NCI-H1048 (cell line): Measurements from ENCODE around the gene C1RL.

ENCODE experiments used
- DNase-seq: peaks from one replicate; lab custom pipeline; 2025; lab: John Stamatoyannopoulos, UW

C1RL gene

GRCh38 chr12:7136676-7137075 is 27.7 kb upstream of the C1RL start:
- DNase-seq = no peak

DNA sequence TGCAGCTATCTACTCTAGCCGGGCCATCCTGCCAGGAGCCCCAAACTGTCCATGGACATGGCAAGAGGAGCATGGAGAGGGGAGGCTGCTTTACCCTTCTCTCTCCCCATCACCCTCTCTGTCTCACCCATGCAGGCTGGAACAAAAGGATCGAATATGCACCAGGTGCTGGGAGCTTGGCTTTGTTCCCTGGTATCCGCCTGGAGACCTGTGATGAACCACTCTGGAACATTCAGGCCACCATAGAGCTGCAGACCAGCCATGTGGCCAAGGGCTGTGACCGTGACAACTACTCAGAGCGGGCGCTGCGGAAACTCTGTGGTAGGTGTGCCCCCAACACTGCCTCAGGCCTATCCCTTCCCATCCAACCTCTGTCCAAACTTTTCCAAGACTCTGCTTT is 27.1 kb upstream of the C1RL start:
- DNase-seq = no peak

GRCh38 chr12:7134396-7135166 is 25.6 kb upstream of the C1RL start:
- DNase-seq = no peak

GRCh38 chr12:7131502-7131866 is 22.5 kb upstream of the C1RL start:
- DNase-seq = no peak

- no peak for DNase-seq
These were observed 21.9 kb upstream of the C1RL start for GRCh38 chr12:7130701-7131501.

- DNase-seq = peak; percentile 64
These were observed 21.1 kb upstream of the C1RL start, which contains the start of gene CLSTN3 for GRCh38 chr12:7129872-7130691. Gene CLSTN3 (plus strand): TSS chr12:7130371. CDS start chr12:7130649, 278 bp downstream.

DNA sequence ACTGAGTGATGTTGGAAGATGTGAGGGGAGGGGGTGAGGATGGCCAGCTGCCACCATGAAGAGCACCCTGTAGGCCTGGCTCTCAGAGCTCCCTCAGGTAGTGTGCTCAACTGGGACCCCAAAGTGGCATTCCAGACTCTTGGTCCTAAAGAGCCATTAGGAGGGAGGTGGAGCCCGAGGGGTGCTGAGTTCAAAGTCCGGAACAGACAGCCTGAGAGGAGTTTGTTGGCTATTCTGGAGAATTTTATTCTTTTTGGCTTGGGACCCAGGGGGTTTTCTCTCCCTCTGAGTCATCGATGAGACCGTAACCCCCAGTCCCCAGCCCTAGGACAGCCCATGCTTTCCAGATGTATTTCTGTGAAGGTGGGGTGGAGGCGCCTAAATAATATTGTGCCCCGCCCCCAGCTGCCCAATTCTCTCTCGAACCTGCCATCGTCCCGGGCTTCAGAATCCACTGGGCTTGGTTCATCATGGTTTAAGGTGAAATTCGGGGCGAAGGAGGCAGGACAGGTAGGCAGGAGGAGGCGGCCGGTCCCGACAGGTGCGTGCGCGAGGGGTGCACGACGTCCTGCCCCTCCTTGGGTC is 20.4 kb upstream of the C1RL start:
- no peak for DNase-seq

DNA sequence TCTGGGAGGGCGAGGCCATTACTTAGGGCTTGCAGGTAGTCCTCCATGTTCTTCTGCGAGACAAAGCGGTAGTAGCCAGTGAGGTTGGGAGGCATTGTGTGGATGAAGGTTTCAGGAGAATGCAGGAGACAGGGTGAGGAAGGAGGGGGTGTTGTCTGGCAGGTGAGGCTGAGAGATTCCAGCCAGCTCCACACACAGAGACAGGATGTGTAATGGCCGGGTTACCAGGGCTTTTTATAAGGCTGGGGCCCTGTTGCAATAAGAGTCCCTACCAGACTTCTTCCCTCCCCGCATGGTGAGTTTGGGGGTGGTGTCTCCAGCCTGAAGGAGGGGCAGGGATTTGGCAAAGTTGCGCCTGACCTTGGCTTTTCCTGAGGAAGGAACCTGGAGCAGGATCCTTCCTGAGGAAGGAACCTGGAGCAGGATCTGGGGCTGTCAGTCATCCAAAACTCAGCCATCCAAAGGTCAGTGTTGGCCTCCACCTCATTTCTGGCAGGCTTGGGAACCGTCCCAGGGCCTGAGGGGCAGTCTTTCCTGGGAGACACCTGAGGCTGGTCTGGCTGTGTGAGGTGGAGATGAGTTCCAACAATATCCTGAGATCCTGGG is 19.8 kb upstream of the C1RL start, which contains the start of gene RBP5:
RBP5 (minus strand) TSS at position 209 of the 606 bp plus-strand sequence; CDS start at position 95, 114 bp downstream.
- DNase-seq = no peak

DNA sequence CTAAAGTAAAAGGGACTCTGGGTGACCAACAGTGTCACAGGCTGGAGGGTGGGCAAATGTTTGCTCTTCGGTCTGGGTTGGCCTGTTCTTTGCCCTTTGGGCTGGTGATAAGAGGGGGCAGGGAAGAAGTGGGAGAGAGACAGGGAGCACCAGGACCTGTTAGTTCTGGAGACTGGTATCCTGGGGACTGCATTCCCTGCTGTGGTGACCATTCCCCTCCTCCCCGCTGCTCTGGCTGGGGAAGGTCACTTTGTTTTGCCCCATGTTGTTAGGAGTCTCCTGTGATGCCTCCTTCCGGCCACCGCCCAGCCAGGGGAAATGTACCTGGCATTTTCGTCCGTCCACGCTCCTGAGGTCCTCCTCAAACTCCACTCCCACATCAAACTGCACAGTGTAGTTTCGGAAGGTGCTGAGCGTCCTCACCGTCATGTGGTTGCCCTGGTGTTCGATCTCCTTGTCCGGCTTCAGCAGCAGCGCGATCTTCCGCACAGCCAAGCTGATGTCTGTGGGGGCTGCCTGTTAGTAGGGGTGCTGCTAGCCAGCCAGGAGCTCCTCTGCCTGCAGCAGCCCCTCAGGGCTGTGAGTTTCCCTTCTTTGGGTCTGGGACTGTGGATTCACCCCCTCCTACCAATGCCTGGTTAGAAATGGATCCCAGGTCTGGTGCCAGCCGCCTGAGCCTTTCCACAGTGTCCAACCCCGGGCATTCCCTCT is 19.1 kb upstream of the C1RL start:
- DNase-seq = no peak

DNA sequence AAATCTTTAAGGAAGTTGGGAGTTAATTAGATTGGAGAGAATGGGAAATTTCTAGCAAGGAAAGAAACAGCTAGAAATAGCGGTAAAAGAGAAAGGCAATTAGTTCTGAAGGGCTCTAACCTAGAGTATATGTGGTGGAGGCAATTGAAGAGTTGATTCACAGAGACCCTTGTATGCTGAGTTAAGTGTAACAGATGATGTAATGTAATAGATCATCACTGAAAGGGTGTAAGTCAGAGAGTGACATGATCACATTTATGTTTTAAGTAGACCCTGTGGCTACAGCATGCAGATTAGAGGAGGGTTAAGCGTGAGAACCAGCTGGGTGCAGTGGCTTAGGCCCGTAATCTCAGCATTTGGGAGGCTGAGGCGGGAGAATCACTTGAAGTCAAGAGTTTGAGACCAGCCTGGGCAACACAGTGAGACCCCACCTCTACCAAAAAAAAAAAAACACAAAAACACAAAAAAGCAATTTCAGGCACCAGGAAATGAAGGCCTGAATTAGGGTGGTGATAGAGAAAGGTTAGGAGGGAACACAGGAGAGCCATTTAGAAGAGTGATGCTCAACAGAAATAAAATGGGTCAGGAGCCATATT is 16.7 kb upstream of the C1RL start:
- DNase-seq = no peak

DNA sequence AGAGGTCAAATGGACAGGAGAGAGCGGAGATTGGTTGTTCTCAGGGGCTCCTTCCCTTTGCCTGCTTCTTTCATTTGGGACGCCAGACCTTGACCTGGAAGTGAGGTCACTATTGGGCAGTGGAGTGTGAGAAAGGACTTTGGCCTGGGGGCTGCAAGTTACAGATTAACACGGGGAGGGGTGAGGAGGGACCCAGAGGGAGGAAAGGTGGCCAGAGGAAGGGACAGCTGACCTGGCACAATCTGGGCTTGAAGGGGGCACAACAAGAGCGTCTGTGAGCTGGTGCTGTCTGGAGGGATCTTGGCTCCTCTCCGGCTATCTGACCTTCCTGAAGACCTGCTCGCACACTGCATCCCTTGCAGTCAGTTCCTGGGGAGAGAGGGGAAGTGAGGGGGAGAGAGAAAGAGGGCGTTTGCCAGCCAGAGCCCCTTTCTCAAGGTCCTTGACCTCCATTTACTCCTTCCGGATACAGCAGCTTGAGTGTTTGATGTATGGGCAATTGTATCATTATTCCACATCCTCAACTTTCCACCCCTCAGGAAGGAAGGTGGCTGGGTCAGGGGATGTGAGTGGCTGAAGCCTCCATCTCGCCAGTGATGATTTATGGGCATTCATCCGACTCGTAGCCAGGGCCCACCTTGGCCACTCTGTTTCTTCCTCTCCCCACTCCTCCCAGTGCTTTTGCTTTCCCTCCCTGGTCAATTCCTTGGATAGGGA is 14.9 kb upstream of the C1RL start:
- DNase-seq = no peak

- no peak for DNase-seq
These were observed 14.1 kb upstream of the C1RL start for GRCh38 chr12:7122811-7123769.

GRCh38 chr12:7121324-7121723 is 12.3 kb upstream of the C1RL start:
- DNase-seq = no peak

- no peak for DNase-seq
These were observed 11.2 kb upstream of the C1RL start for GRCh38 chr12:7120166-7120565.

DNA sequence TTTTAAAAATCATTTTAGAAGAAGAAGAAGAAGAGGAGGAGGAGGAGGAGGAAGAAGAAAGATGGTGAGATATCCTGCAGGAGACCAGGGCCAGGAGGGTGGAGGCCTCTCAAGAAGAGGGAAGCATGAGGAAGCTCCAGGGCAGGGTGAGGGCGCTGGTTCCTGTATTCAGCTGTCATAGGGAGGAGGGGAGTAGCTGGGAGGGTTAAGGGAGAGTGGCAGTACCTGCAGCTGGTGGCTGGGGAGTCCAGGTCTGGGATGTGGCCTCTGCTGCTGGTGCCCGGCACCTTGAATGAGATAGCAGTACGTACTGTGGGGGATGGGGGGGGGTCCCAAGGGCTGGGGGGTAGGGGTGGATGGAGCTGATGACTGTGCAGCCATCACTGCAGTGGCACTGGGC is 9.9 kb upstream of the C1RL start:
- DNase-seq = no peak

GRCh38 chr12:7117670-7118069 is 8.7 kb upstream of the C1RL start:
- DNase-seq = no peak

GRCh38 chr12:7116916-7117315 is 7.9 kb upstream of the C1RL start:
- no peak for DNase-seq

- no peak for DNase-seq
These were observed 7.2 kb upstream of the C1RL start for GRCh38 chr12:7116196-7116595.

DNA sequence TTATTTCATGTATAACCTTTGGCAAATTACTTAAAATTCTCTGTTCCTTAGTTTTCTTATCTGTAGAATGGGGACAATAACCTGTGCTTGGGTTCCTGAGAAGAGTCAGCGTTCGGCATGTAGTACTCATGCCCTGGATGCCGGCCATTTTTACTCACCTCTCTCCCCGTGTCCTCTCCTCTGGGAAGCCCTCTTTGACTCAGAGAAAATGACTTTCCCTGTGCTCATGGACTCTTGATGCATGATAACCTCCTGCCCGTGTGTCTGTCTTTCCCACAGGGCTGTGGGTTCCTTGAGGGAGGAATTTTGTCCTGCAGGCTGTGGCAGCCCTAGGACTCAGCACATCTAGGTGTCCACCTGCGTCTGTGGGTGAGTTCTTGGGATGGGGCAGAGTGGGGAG is 5.8 kb upstream of the C1RL start:
- DNase-seq = no peak
